K562 (cell line): ENCODE results near the gene KCNAB1. TPM values are rescaled to one million over a fixed set of nuclear protein-coding genes. Genes with fewer than 3 reads are reported as not detected.

Experiments used
- ATAC-seq: fragments of 200-7000 bp; cut with Tn5 transposase; 3 replicates; pipeline ENCODE4 v1.9.1; 2020; ENCODE audit warnings: moderate library complexity
- BruUV-seq: library from RNA; stranded (reverse); fragments of 400-500 nt; replicated peaks from 2 replicates; lab custom pipeline; 2021; lab: Mats Ljungman, UMichigan
- CTCF ChIA-PET: fragments of 300-600 bp; formaldehyde crosslinking; extraction: SDS; loops from one replicate; lab custom pipeline; 2021; ENCODE audit warnings: low intra/inter-chr PET ratio; lab: Yijun Ruan, JAX
- POLR2A ChIA-PET: fragments of 300-600, 350-650 bp; sonication (Branson Sonifier 250); formaldehyde crosslinking; extraction: SDS; loops from one replicate; lab custom pipeline; 2021; ENCODE audit warnings: antibody characterized with exemption, inconsistent platforms; lab: Yijun Ruan, JAX
- DNase-seq, 4 experiments: peaks; one replicate each; pipeline versions ENCODE4 v3.0.0 to v3.0.0-alpha.2; 2011 to 2018; ENCODE audit warnings: low spot score in 3 of 4, mixed read lengths in 3 of 4; ENCODE audit errors: extremely low read depth in 1 of 4
- FAIRE-seq: peaks from 2 replicates; lab custom pipeline; 2011; peaks lifted over from hg19 to GRCh38; lab: Jason Lieb, UNC
- H2AFZ ChIP-seq: 2 replicates; pipeline ENCODE4 v1.6.0; 2011; ENCODE audit warnings: low read depth, low read length, control low read depth, inconsistent platforms
- H3K27ac ChIP-seq: fragments of 200-600 bp; 3 replicates; pipeline ENCODE4 v1.8.0; 2011; ENCODE audit warnings: low read depth, mild to moderate bottlenecking, control low read depth, inconsistent platforms, low read length, moderate library complexity, mixed read lengths; ENCODE audit errors: extremely low read depth
- H3K27me3 ChIP-seq, 2 experiments: fragments of 300-600 bp in 1 of 2; 2 replicates in 1 of 2; 3 replicates in 1 of 2; pipeline versions ENCODE4 v1.6.0 to v1.8.0; 2011; ENCODE audit warnings: inconsistent platforms in 2 of 2, low read length in 2 of 2, mild to moderate bottlenecking in 1 of 2, mixed read lengths in 1 of 2, moderate library complexity in 1 of 2; ENCODE audit not compliant: control insufficient read depth in 2 of 2, insufficient read depth in 2 of 2
- H3K36me3 ChIP-seq: fragments of 300-600 bp; 3 replicates; pipeline ENCODE4 v1.8.0; 2011; ENCODE audit warnings: mild to moderate bottlenecking, low read length, inconsistent platforms; ENCODE audit not compliant: control insufficient read depth, insufficient read depth
- H3K4me1 ChIP-seq, 2 experiments: fragments of 200-600 bp in 1 of 2; replicated peaks in 1 of 2; 2 replicates in 1 of 2; 3 replicates in 1 of 2; pipeline versions ENCODE4 v1.5.1 to v1.8.0; 2011; ENCODE audit warnings: inconsistent platforms in 2 of 2, low read length in 2 of 2, mild to moderate bottlenecking in 1 of 2, mixed read lengths in 1 of 2, moderate library complexity in 1 of 2; ENCODE audit not compliant: control insufficient read depth in 2 of 2, insufficient read depth in 2 of 2
- H3K4me2 ChIP-seq: 2 replicates; pipeline ENCODE4 v1.6.1; 2011; ENCODE audit warnings: low read length, control low read depth, inconsistent platforms, mixed read lengths; ENCODE audit not compliant: insufficient read depth
- H3K4me3 ChIP-seq: fragments of 200-600 bp; sonication (generic), shearing (Covaris generic); 2 replicates; pipeline ENCODE4 v1.5.1; 2016; ENCODE audit warnings: control low read depth, inconsistent platforms
- H3K79me2 ChIP-seq: fragments of 200-600 bp; 3 replicates; pipeline ENCODE4 v1.8.0; 2011; ENCODE audit warnings: low read length, inconsistent platforms; ENCODE audit not compliant: control insufficient read depth, insufficient read depth
- H3K9ac ChIP-seq, 2 experiments: 2 replicates each; pipeline versions ENCODE4 v1.6.0 to v1.6.1; 2011; ENCODE audit warnings: low read depth in 2 of 2, low read length in 2 of 2, control low read depth in 1 of 2, inconsistent platforms in 1 of 2, mild to moderate bottlenecking in 1 of 2, mixed read lengths in 1 of 2; ENCODE audit not compliant: insufficient read depth in 1 of 2
- H3K9me1 ChIP-seq: one replicate; pipeline ENCODE4 v1.6.0; 2011; ENCODE audit warnings: inconsistent platforms, mild to moderate bottlenecking, low read length, moderate library complexity; ENCODE audit not compliant: control insufficient read depth, insufficient read depth
- H3K9me3 ChIP-seq: replicated peaks from 2 replicates; pipeline ENCODE4 v1.5.1; 2011; ENCODE audit warnings: low read depth, low read length, inconsistent platforms; ENCODE audit not compliant: control insufficient read depth, insufficient read depth
- H4K20me1 ChIP-seq: replicated peaks from 2 replicates; pipeline ENCODE4 v1.6.1; 2011; ENCODE audit warnings: low read length, inconsistent platforms, mixed read lengths; ENCODE audit not compliant: control insufficient read depth, insufficient read depth
- RAD21 ChIP-seq, 2 experiments: fragments of 250-450 bp in 1 of 2; fragments of 450-650 bp in 1 of 2; sonication (Bioruptor Pico) in 1 of 2; formaldehyde crosslinking in 1 of 2; IDR thresholded peaks in 1 of 2; conservative IDR thresholded peaks in 1 of 2; 2 replicates each; pipeline versions ENCODE4 v1.4.0 to v1.8.0; 2020 to 2022; ENCODE audit warnings: mild to moderate bottlenecking in 2 of 2, moderate library complexity in 1 of 2
- SMARCB1 ChIP-seq: IDR thresholded peaks from 2 replicates; pipeline ENCODE4 v1.6.1; 2011; ENCODE audit warnings: improper control_type of control experiment, low read depth; ENCODE audit not compliant: insufficient read length
- SMC3 ChIP-seq: conservative IDR thresholded peaks from 2 replicates; pipeline ENCODE4 v1.6.1; 2011; ENCODE audit warnings: low read depth, low read length, improper control_type of control experiment; ENCODE audit not compliant: insufficient read depth
- ZNF79 ChIP-seq: fragments of 250-450 bp; sonication (Bioruptor Pico); IDR thresholded peaks from 2 replicates; pipeline ENCODE4 v1.4.0; 2020; ENCODE audit warnings: low read depth, mild to moderate bottlenecking, moderate library complexity
- WGBS: fragments of 100-300 bp; shearing (Covaris generic); methylation state at CpG from one replicate; pipeline ENCODE4 v1.1.6; 2016; ENCODE audit warnings: low coverage, mixed read lengths; ENCODE audit not compliant: insufficient coverage; ENCODE audit errors: missing lambda C conversion rate; 5-methylcytosine and 5-hydroxymethylcytosine counted together
- in situ Hi-C: fragments of 300-500 bp; cut with MboI; formaldehyde crosslinking; loops from 4 replicates; pipeline ENCODE4 v1.15.0; 2018; ENCODE audit warnings: inconsistent platforms, mixed read lengths
- intact Hi-C: fragments of 100-400 bp; cut with micrococcal nuclease; formaldehyde crosslinking; loops from 2 replicates; pipeline ENCODE4 v1.14.2; 2022
- polyA plus RNA-seq, 8 experiments: library from polyadenylated mRNA; depleted of rRNA in 4 of 8; stranded (reverse) in 5 of 8; unstranded in 3 of 8; fragments of >200 nt; fragmentation: Nextera tagmentation in 2 of 8; fragmentation: Illumina TruSeq in 1 of 8; extraction: Ambion mirVana in 2 of 8; extraction: Trizol in 1 of 8; gene quantifications; 2 replicates each; pipeline versions ENCODE4 v1.2.1 to v1.2.3, GENCODE V29; 2011 to 2014; ENCODE audit warnings: inconsistent platforms in 1 of 8, missing spikeins in 1 of 8
- total RNA-seq, 7 experiments: library from RNA; depleted of rRNA in 6 of 7; stranded (reverse); fragments of >200 nt in 6 of 7; fragmentation: Illumina TruSeq in 2 of 7; extraction: Trizol in 2 of 7; gene quantifications; 2 replicates each; pipeline versions ENCODE4 v1.2.1 to v1.2.3, GENCODE V29; 2011 to 2021; ENCODE audit warnings: low replicate concordance in 1 of 7
- TF ChIP-seq, protein P1 (sequence below): fragments of 250-450 bp; sonication (Bioruptor Pico); IDR thresholded peaks from 2 replicates; pipeline ENCODE4 v1.4.0; 2020; ENCODE audit warnings: mild to moderate bottlenecking
- TF ChIP-seq, protein P2 (sequence below): fragments of 200-800 bp; sonication (Bioruptor generic); IDR thresholded peaks from 2 replicates; pipeline ENCODE4 v1.6.1; 2017; ENCODE audit warnings: missing genetic modification characterization, missing compliant biosample characterization

The KCNAB1 gene
- total and polyA plus RNA-seq, 9 of the 15 experiments (the other 6 are each of a cell fraction or from before 2014, with no cell fraction given), result 0.14 to 1.2 (median 0.51) TPM

DNA sequence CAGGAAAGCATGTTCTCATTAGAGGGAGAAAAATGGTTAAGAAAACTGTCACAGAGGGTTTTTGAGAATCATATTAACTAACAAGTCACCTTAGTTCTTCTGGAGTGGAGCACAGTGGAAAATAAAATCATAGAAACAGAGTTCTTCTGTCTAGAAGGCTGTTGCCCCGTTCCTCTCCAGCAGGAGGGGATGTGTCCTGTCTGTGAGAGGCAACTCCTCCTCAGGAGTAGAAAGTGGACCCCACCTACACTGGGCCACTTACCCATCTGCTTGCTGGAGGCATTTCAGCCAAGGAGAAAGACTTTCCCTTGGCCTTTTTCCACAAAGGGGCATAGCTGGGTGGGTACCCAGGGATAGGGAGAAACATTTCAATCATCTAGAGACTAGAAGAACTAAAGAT, 327.9 kb downstream of the KCNAB1 start (continued):
- TF ChIP-seq RAD21 (CRISPR knock-in tag; conservative IDR thresholded peaks at IDR 0.05 in 1 of 2, IDR thresholded peaks at IDR 0.05 in 1 of 2) (peak; percentile 46 to 74), SMC3 (peak; percentile 71)
- TF ChIP-seq, protein P1, sequence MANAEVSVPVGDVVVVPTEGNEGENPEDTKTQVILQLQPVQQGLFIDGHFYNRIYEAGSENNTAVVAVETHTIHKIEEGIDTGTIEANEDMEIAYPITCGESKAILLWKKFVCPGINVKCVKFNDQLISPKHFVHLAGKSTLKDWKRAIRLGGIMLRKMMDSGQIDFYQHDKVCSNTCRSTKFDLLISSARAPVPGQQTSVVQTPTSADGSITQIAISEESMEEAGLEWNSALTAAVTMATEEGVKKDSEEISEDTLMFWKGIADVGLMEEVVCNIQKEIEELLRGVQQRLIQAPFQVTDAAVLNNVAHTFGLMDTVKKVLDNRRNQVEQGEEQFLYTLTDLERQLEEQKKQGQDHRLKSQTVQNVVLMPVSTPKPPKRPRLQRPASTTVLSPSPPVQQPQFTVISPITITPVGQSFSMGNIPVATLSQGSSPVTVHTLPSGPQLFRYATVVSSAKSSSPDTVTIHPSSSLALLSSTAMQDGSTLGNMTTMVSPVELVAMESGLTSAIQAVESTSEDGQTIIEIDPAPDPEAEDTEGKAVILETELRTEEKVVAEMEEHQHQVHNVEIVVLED, result no peak
- TF ChIP-seq, protein P2, sequence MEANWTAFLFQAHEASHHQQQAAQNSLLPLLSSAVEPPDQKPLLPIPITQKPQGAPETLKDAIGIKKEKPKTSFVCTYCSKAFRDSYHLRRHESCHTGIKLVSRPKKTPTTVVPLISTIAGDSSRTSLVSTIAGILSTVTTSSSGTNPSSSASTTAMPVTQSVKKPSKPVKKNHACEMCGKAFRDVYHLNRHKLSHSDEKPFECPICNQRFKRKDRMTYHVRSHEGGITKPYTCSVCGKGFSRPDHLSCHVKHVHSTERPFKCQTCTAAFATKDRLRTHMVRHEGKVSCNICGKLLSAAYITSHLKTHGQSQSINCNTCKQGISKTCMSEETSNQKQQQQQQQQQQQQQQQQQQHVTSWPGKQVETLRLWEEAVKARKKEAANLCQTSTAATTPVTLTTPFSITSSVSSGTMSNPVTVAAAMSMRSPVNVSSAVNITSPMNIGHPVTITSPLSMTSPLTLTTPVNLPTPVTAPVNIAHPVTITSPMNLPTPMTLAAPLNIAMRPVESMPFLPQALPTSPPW (CRISPR knock-in tag), result no peak

DNA sequence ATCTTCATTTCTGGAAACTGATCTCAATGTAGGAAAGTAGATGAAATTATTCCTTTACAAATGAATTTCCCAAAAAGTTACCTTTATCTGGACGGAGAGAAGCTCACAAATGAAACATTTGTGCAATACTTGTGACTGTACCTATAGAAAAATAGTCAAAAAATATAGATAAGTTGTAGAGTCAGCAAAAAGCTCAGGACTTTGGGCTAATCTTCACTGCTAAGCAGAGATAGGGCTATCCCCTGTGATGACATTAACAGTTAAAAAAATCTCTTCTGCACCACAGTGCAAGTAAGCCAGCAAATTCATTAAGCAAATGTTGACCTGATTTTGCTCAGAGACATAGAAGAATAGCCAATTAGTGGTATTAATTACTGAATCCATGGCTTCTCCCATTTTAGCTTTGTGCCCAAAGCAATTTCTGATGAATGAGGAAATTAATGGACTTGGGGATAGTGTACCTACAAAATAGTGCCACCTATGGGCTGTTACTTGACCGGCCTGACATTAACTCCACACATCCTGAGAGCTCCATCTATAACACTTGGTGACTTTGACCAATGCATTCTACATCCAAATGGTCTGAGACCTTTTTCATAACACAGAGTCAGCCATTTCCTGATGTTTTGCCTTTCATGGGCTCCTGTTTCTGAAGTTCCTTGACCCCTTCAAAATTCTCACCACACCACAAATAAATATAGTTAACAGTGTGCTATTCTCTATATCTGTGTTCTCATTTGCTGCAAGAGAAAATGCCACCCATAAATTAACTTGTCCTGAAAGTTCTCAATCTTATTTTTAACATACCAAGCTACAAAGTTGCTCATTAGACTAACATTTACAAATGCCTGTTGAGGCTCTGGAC, 329.6 kb downstream of the KCNAB1 start:
- Histone ChIP-seq H3K4me3 (no peak overlapping the region), H3K4me2 (no peak overlapping the region), H3K9me1 (no peaks in the 10 kb centered on the region), H3K36me3 (no peaks in the 10 kb centered on the region), H3K4me1 (peaks cover 0 to 2% of the 10 kb centered on the region in 2 experiments; a peak in 1 of 5 replicates), H3K79me2 (no peaks in the 10 kb centered on the region), H3K27ac (no peak overlapping the region), H3K9ac (no peak overlapping the region), H2AFZ (no peak overlapping the region), H3K9me3 (no peaks in the 10 kb centered on the region), H3K27me3 (no peaks in the 10 kb centered on the region), H4K20me1 (no peaks in the 10 kb centered on the region)
- BruUV-seq, result no TSS peak
- in situ Hi-C loops, result no loop called here
- FAIRE-seq (peak; percentile 55), DNase-seq (peak; percentile 40 to 49 (median 44)), ATAC-seq (peak; percentile 90)
- intact Hi-C loops, result loop anchor here (5.0 kb wide), 1 partner anchor 298 kb away; no protein-coding TSS in a partner anchor
- WGBS, result 4% methylated on average over 2 of the region's 2 CpGs
- CTCF ChIA-PET, result interaction anchor here (0.8 to 0.9 kb wide), 2 partner anchors 60 to 687 kb away, joined by 3 to 4 read pairs; no protein-coding TSS in a partner anchor
- POLR2A ChIA-PET, result interaction anchor here (0.7 to 1.4 kb wide), 4 partner anchors 8 to 246 kb away, joined by 3 to 6 read pairs (median 4); no protein-coding TSS in a partner anchor
- TF ChIP-seq ZNF79 (CRISPR knock-in tag) (no peak), SMARCB1 (peak; percentile 96)
